AG09309 (cell line): Measurements from ENCODE around the gene PTDSS2.
A peak's percentile ranks its signal among the peaks of the same experiment; 100 is the strongest.

Experiments
- DNase-seq: peaks from one replicate; pipeline ENCODE4 v3.0.0-alpha.2; 2010; ENCODE audit warnings: low read depth
- H3K4me3 ChIP-seq: 2 replicates; pipeline ENCODE4 v1.5.1; 2011; ENCODE audit warnings: mild to moderate bottlenecking, low read depth, low read length, moderate library complexity; ENCODE audit not compliant: control insufficient read depth
- TF ChIP-seq, protein P1 (sequence below): IDR thresholded peaks from 2 replicates; pipeline ENCODE4 v1.5.1; 2011; ENCODE audit warnings: mild to moderate bottlenecking, low read depth, low read length, inconsistent platforms; ENCODE audit not compliant: insufficient read depth, control insufficient read depth; ENCODE audit errors: missing control alignments

PTDSS2 gene

DNA sequence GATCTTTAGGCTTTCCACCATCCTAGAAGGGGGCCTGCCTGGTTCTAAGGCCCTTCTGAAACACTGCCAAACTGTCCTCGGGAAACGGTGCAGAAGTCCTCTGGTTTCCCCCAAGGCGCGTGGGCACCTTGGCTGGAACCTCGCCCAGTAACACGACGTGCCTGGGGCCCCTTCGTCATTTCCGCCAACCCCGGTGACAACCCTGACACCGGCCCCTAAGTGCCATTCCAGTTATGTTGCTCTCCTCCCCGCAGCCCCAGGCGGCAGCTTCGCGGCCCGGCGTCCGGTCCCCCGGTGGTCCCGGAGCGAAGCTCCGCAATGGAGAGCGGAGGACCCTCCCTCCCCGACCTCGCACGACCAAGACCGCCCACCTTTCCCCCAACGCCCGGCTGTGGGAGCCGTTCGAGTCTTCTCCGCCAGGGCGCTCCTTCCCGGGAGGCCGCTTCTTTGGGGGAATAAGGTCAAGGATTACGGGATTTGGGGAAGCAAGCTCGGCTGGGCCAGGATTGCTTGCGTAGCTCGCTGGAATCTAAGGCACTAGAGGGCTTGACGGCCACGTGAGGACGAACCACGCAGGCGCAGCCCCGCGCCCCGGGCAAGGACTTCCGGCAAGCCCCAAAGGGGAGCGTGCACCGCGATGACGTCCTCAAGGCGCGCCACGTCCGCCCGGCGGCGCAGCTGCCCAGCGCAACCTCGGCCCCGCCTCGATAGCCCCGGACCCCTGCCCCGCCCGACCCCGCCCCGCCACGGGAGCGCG is 56.3 kb downstream of the PTDSS2 start:
- TF ChIP-seq, protein P1, sequence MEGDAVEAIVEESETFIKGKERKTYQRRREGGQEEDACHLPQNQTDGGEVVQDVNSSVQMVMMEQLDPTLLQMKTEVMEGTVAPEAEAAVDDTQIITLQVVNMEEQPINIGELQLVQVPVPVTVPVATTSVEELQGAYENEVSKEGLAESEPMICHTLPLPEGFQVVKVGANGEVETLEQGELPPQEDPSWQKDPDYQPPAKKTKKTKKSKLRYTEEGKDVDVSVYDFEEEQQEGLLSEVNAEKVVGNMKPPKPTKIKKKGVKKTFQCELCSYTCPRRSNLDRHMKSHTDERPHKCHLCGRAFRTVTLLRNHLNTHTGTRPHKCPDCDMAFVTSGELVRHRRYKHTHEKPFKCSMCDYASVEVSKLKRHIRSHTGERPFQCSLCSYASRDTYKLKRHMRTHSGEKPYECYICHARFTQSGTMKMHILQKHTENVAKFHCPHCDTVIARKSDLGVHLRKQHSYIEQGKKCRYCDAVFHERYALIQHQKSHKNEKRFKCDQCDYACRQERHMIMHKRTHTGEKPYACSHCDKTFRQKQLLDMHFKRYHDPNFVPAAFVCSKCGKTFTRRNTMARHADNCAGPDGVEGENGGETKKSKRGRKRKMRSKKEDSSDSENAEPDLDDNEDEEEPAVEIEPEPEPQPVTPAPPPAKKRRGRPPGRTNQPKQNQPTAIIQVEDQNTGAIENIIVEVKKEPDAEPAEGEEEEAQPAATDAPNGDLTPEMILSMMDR: no peak
- peak; percentile 91 for DNase-seq
- peak overlapping the region; percentile 81 for H3K4me3 ChIP-seq

DNA sequence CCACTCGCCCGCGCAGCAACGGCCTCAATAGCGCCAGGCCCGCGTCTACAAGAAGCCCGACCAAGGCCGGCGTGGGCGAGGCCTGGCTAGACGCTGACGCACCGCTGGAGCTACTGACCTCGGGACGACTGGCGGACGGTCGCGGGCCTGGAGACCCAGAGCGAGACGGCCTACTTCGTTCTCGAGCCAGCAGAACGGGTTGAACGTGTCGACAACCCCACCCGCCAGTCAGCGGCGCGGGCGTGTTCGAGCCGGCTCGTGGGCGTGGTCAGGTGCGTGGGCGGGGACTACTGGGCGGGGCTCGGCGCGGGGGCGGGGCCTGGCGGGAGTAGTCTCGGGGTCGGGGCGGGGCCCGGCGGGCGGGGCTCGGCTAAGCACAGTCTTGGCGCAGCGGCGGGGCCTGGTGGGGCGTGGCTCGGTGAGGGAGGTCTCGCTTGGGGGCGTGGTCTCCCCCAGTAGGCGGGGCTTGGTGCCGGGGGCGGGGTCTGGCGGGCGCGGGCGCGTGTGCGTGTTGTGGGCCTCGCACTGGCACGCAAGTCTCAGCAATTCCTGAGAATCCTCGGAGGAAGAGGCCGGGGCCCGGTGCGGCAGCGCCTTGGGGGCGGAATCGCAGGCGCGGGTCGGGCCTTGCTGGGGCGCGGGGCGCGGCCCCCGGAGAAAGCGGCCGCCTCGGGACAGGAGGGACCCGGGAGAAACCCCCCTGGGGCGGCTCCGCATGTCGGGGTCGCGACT is 57.1 kb downstream of the PTDSS2 start, which contains the start of gene RNH1:
Gene RNH1 (minus strand): TSS at position 248 of the 732 bp plus-strand sequence. CDS start 5,080 bp downstream, outside the sequence.
- TF ChIP-seq, protein P1: no peak
- H3K4me3 ChIP-seq: peak within 1 kb of the TSS; percentile 81
- peak; percentile 75 for DNase-seq

DNA sequence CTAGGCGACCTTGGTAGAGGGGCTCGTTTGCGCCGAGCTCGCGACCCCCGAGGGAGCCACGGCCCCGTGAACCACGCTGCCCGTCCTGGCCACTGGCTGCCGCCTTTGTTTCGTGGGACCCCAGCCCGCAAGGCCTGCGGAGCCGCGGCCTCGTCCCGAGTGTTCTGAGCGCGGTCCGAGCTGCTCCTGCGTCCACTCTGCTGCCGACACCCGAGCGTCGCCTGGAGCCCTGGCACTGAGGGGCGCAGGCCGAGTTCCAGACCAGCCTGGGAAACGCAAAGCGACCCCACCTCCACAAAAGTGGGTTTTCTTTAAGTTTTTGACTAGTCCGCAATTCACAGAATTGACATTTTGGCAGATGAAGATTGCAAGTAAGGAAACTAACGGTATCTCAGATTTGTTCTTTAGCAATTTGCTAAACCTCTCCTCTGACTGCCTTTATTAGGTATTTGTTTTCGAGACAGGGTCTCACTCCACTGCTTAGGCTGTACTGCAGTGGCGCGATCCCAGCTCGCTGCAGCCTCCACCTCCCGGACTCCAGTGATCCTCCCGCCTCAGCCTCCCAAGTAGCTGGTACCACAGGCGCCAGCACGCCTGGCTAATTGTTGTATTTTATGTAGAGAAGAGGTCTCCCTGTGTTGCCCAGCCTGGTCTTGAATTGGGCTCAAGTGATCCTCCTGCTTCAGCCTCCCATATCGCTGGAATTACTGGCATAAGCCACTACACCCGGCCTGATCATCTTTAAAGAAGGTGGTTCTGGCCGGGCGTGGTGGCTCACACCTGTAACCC is 57.8 kb downstream of the PTDSS2 start:
- TF ChIP-seq, protein P1: no peak
- H3K4me3 ChIP-seq: peak overlapping the region; percentile 51
- no peak for DNase-seq

GRCh38 chr11:508956-509355 is 58.9 kb downstream of the PTDSS2 start:
- no peak overlapping the region for H3K4me3 ChIP-seq
- TF ChIP-seq, protein P1: no peak
- no peak for DNase-seq

GRCh38 chr11:512761-513595 is 62.9 kb downstream of the PTDSS2 start:
- H3K4me3 ChIP-seq: no peak overlapping the region
- no peak for DNase-seq
- TF ChIP-seq, protein P1: no peak
